GM20000 (cell line): ENCODE results near the gene PSG1.
"Not testable (repeated sequence)": the region's sequence is repeated elsewhere in the genome, so short reads cannot be mapped to it uniquely, and the experiment has no call there.

Experiments
- DNase-seq: peaks from one replicate; pipeline ENCODE4 v3.0.0; 2012; ENCODE audit warnings: low spot score
- CTCF ChIP-seq: IDR thresholded peaks from 2 replicates; pipeline ENCODE4 v1.5.1; 2012; ENCODE audit warnings: mild to moderate bottlenecking, control low read depth; ENCODE audit errors: extremely low read depth, missing control alignments

Gene PSG1

GRCh38 chr19:42879613-42880012 is at the start of gene PSG1:
TSS of gene PSG1 (minus strand) at chr19:42879713. CDS start at chr19:42879581, 132 bp downstream.
- TF ChIP-seq CTCF = no peak
- DNase-seq = no peak

GRCh38 chr19:42928896-42929295 is 49.4 kb upstream of the PSG1 start:
- TF ChIP-seq CTCF = no peak
- no peak for DNase-seq

- no peak for DNase-seq
- TF ChIP-seq CTCF = no peak
Measured at GRCh38 chr19:42926781-42927180, 47.3 kb upstream of the PSG1 start.

- TF ChIP-seq CTCF = peak; percentile 37
- peak; percentile 10 for DNase-seq
Measured at GRCh38 chr19:42923106-42923505, 43.6 kb upstream of the PSG1 start.

- DNase-seq = not testable (repeated sequence)
Measured at GRCh38 chr19:42920971-42921370, 41.5 kb upstream of the PSG1 start.

- DNase-seq = no peak
- TF ChIP-seq CTCF = no peak
Measured at GRCh38 chr19:42919757-42920079, 40.2 kb upstream of the PSG1 start.

GRCh38 chr19:42919070-42919756 is 39.7 kb upstream of the PSG1 start:
- DNase-seq = not testable (repeated sequence)

GRCh38 chr19:42918377-42919069 is 39.0 kb upstream of the PSG1 start:
- not testable (repeated sequence) for DNase-seq

- DNase-seq = not testable (repeated sequence)
Measured at GRCh38 chr19:42917634-42918033, 38.1 kb upstream of the PSG1 start, which contains the start of gene PSG6. TSS of gene PSG6 (minus strand) at chr19:42917894. CDS start at chr19:42917792, 102 bp downstream.

- not testable (repeated sequence) for DNase-seq
Measured at GRCh38 chr19:42916931-42917330, 37.4 kb upstream of the PSG1 start.

GRCh38 chr19:42913516-42913915 is 34.0 kb upstream of the PSG1 start:
- not testable (repeated sequence) for DNase-seq

- DNase-seq = not testable (repeated sequence)
Measured at GRCh38 chr19:42912941-42913340, 33.4 kb upstream of the PSG1 start.

GRCh38 chr19:42911731-42912130 is 32.2 kb upstream of the PSG1 start:
- DNase-seq = not testable (repeated sequence)

GRCh38 chr19:42906162-42906561 is 26.6 kb upstream of the PSG1 start:
- DNase-seq = not testable (repeated sequence)

- DNase-seq = not testable (repeated sequence)
Measured at GRCh38 chr19:42900561-42900960, 21.0 kb upstream of the PSG1 start.
